Astrocyte of the cerebellum (primary cell): ENCODE measurements around the gene PRPF4.
A peak's percentile ranks its signal among the peaks of the same experiment; 100 is the strongest.
"Not testable (repeated sequence)": the region's sequence is repeated elsewhere in the genome, so short reads cannot be mapped to it uniquely, and the experiment has no call there.

ENCODE experiments used
- DNase-seq: peaks from one replicate; pipeline ENCODE4 v3.0.0-alpha.2; 2011; ENCODE audit warnings: low read depth
- H3K4me3 ChIP-seq: 2 replicates; pipeline ENCODE4 v1.5.1; 2011; ENCODE audit warnings: mild to moderate bottlenecking, low read depth, low read length, moderate library complexity
- CTCF ChIP-seq: IDR thresholded peaks from 2 replicates; pipeline ENCODE4 v1.5.1; 2012; ENCODE audit warnings: low read length, low read depth, moderate library complexity, mild to moderate bottlenecking; ENCODE audit errors: missing control alignments
- in situ Hi-C: cut with HindIII; loops from 2 replicates; pipeline ENCODE4 v1.10.0; 2017; ENCODE audit warnings: low sequenced_read_pairs

PRPF4 gene

GRCh38 chr9:113275157-113276131 lies at the start of gene PRPF4, which contains the start of gene CDC26:
PRPF4 (plus strand) TSS chr9:113275658; CDS start chr9:113275744, 86 bp downstream.
CDC26 (minus strand) TSS chr9:113275572; CDS start chr9:113272507, 3,065 bp downstream.
- peak; percentile 99 for DNase-seq
- peak within 1 kb of the TSS; percentile 95 for H3K4me3 ChIP-seq
- TF ChIP-seq CTCF, result no peak
- in situ Hi-C loops, result loop anchor here (25.0 kb wide), 1 partner anchor 387 kb away; no protein-coding TSS in a partner anchor

GRCh38 chr9:113227436-113227835 lies 48.0 kb upstream of the PRPF4 start:
- H3K4me3 ChIP-seq, result no peak overlapping the region
- TF ChIP-seq CTCF, result no peak
- DNase-seq, result no peak
- in situ Hi-C loops, result no loop called here

GRCh38 chr9:113228130-113228665 lies 47.3 kb upstream of the PRPF4 start:
- in situ Hi-C loops, result no loop called here

GRCh38 chr9:113231701-113232100 lies 43.8 kb upstream of the PRPF4 start:
- in situ Hi-C loops, result no loop called here
- no peak for DNase-seq
- no peak overlapping the region for H3K4me3 ChIP-seq
- no peak for TF ChIP-seq CTCF

More at GRCh38 chr9:113228130-113228665, 47.3 kb upstream of the PRPF4 start:
- DNase-seq, result no peak
- no peak for TF ChIP-seq CTCF
- no peak overlapping the region for H3K4me3 ChIP-seq

- DNase-seq, in situ Hi-C loops, H3K4me3 ChIP-seq: not testable (repeated sequence)
Measured at GRCh38 chr9:113235701-113236255, 39.7 kb upstream of the PRPF4 start.

- no peak for TF ChIP-seq CTCF
- in situ Hi-C loops, result no loop called here
- no peak overlapping the region for H3K4me3 ChIP-seq
- DNase-seq, result no peak
Measured at GRCh38 chr9:113237026-113237425, 38.4 kb upstream of the PRPF4 start.
